ENCODE data around the gene NFATC2.
"Not testable (repeated sequence)": the region's sequence is repeated elsewhere in the genome, so short reads cannot be mapped to it uniquely, and the experiment has no call there.

The NFATC2 gene

GRCh38 chr20:51540074-51540473, 2.4 kb downstream of the NFATC2 start:
- H2AFZ ChIP-seq (ENCODE audit: low read length, unreplicated experiment); H3K4me1 ChIP-seq (ENCODE audit: control insufficient read depth, insufficient read depth, low read length, unreplicated experiment); H3K4me3 ChIP-seq (ENCODE audit: low read depth, low read length); H3K79me2 ChIP-seq (ENCODE audit: control insufficient read depth, insufficient read depth, low read length, unreplicated experiment); H3K27ac ChIP-seq (ENCODE audit: low read depth, low read length); H3K36me3 ChIP-seq (ENCODE audit: insufficient read depth, low read length): not testable (repeated sequence)
- H3K27me3 ChIP-seq (ENCODE audit: insufficient read depth, low read length): peaks cover 18% of the 10 kb centered on the region; the same call in 1 of the 2 replicates

- no peaks in the 10 kb centered on the region for H3K79me2 ChIP-seq (ENCODE audit: control insufficient read depth, insufficient read depth, low read length, unreplicated experiment)
- H3K4me1 ChIP-seq (ENCODE audit: control insufficient read depth, insufficient read depth, low read length, unreplicated experiment): peaks cover 12% of the 10 kb centered on the region
- H3K36me3 ChIP-seq (ENCODE audit: insufficient read depth, low read length): no peaks in the 10 kb centered on the region
- no peak overlapping the region for H3K27ac ChIP-seq (ENCODE audit: low read depth, low read length)
- H2AFZ ChIP-seq (ENCODE audit: low read length, unreplicated experiment): no peak overlapping the region
- no peak overlapping the region for H3K4me3 ChIP-seq (ENCODE audit: low read depth, low read length)
- H3K27me3 ChIP-seq (ENCODE audit: insufficient read depth, low read length): no peaks in the 10 kb centered on the region
Observed at GRCh38 chr20:51536116-51537069, 6.1 kb downstream of the NFATC2 start.

- Histone ChIP-seq H3K27ac (ENCODE audit: low read depth, low read length) (no peak overlapping the region), H3K4me1 (ENCODE audit: control insufficient read depth, insufficient read depth, low read length, unreplicated experiment) (peaks cover 12% of the 10 kb centered on the region), H2AFZ (ENCODE audit: low read length, unreplicated experiment) (no peak overlapping the region), H3K79me2 (ENCODE audit: control insufficient read depth, insufficient read depth, low read length, unreplicated experiment) (no peaks in the 10 kb centered on the region), H3K36me3 (ENCODE audit: insufficient read depth, low read length) (no peaks in the 10 kb centered on the region), H3K27me3 (ENCODE audit: insufficient read depth, low read length) (no peaks in the 10 kb centered on the region), H3K4me3 (ENCODE audit: low read depth, low read length) (no peak overlapping the region)
Observed at GRCh38 chr20:51535674-51536073, 6.8 kb downstream of the NFATC2 start.

- Histone ChIP-seq H3K36me3 (ENCODE audit: insufficient read depth, low read length) (no peaks in the 10 kb centered on the region), H2AFZ (ENCODE audit: low read length, unreplicated experiment) (no peak overlapping the region), H3K79me2 (ENCODE audit: control insufficient read depth, insufficient read depth, low read length, unreplicated experiment) (no peaks in the 10 kb centered on the region), H3K27ac (ENCODE audit: low read depth, low read length) (no peak overlapping the region), H3K4me1 (ENCODE audit: control insufficient read depth, insufficient read depth, low read length, unreplicated experiment) (peaks cover 12% of the 10 kb centered on the region), H3K4me3 (ENCODE audit: low read depth, low read length) (no peak overlapping the region), H3K27me3 (ENCODE audit: insufficient read depth, low read length) (no peaks in the 10 kb centered on the region)
Observed at GRCh38 chr20:51535075-51535386, 7.5 kb downstream of the NFATC2 start.

GRCh38 chr20:51533291-51534172, 9.0 kb downstream of the NFATC2 start:
- Histone ChIP-seq H3K79me2 (ENCODE audit: control insufficient read depth, insufficient read depth, low read length, unreplicated experiment) (no peaks in the 10 kb centered on the region), H3K36me3 (ENCODE audit: insufficient read depth, low read length) (no peaks in the 10 kb centered on the region), H2AFZ (ENCODE audit: low read length, unreplicated experiment) (no peak overlapping the region), H3K4me1 (ENCODE audit: control insufficient read depth, insufficient read depth, low read length, unreplicated experiment) (peaks cover 12% of the 10 kb centered on the region), H3K27ac (ENCODE audit: low read depth, low read length) (no peak overlapping the region), H3K4me3 (ENCODE audit: low read depth, low read length) (no peak overlapping the region), H3K27me3 (ENCODE audit: insufficient read depth, low read length) (no peaks in the 10 kb centered on the region)

GRCh38 chr20:51532577-51533191, 9.8 kb downstream of the NFATC2 start:
- Histone ChIP-seq H3K27me3 (ENCODE audit: insufficient read depth, low read length) (no peaks in the 10 kb centered on the region), H3K4me1 (ENCODE audit: control insufficient read depth, insufficient read depth, low read length, unreplicated experiment) (peaks cover 12% of the 10 kb centered on the region), H3K79me2 (ENCODE audit: control insufficient read depth, insufficient read depth, low read length, unreplicated experiment) (no peaks in the 10 kb centered on the region), H3K4me3 (ENCODE audit: low read depth, low read length) (no peak overlapping the region), H2AFZ (ENCODE audit: low read length, unreplicated experiment) (no peak overlapping the region), H3K27ac (ENCODE audit: low read depth, low read length) (no peak overlapping the region), H3K36me3 (ENCODE audit: insufficient read depth, low read length) (no peaks in the 10 kb centered on the region)

GRCh38 chr20:51531712-51532456, 10.6 kb downstream of the NFATC2 start:
- Histone ChIP-seq H3K27me3 (ENCODE audit: insufficient read depth, low read length) (no peaks in the 10 kb centered on the region), H2AFZ (ENCODE audit: low read length, unreplicated experiment) (no peak overlapping the region), H3K4me1 (ENCODE audit: control insufficient read depth, insufficient read depth, low read length, unreplicated experiment) (peaks cover 12% of the 10 kb centered on the region), H3K79me2 (ENCODE audit: control insufficient read depth, insufficient read depth, low read length, unreplicated experiment) (no peaks in the 10 kb centered on the region), H3K4me3 (ENCODE audit: low read depth, low read length) (no peak overlapping the region), H3K36me3 (ENCODE audit: insufficient read depth, low read length) (no peaks in the 10 kb centered on the region), H3K27ac (ENCODE audit: low read depth, low read length) (no peak overlapping the region)

GRCh38 chr20:51531141-51531710, 11.3 kb downstream of the NFATC2 start:
- Histone ChIP-seq H3K27me3 (ENCODE audit: insufficient read depth, low read length) (no peaks in the 10 kb centered on the region), H2AFZ (ENCODE audit: low read length, unreplicated experiment) (no peak overlapping the region), H3K4me3 (ENCODE audit: low read depth, low read length) (no peak overlapping the region), H3K79me2 (ENCODE audit: control insufficient read depth, insufficient read depth, low read length, unreplicated experiment) (no peaks in the 10 kb centered on the region), H3K4me1 (ENCODE audit: control insufficient read depth, insufficient read depth, low read length, unreplicated experiment) (peaks cover 12% of the 10 kb centered on the region), H3K36me3 (ENCODE audit: insufficient read depth, low read length) (no peaks in the 10 kb centered on the region), H3K27ac (ENCODE audit: low read depth, low read length) (no peak overlapping the region)

GRCh38 chr20:51529758-51530157, 12.8 kb downstream of the NFATC2 start:
- Histone ChIP-seq H3K36me3 (ENCODE audit: insufficient read depth, low read length) (no peaks in the 10 kb centered on the region), H3K79me2 (ENCODE audit: control insufficient read depth, insufficient read depth, low read length, unreplicated experiment) (no peaks in the 10 kb centered on the region), H3K27me3 (ENCODE audit: insufficient read depth, low read length) (no peaks in the 10 kb centered on the region), H3K4me3 (ENCODE audit: low read depth, low read length) (no peak overlapping the region), H3K27ac (ENCODE audit: low read depth, low read length) (no peak overlapping the region), H3K4me1 (ENCODE audit: control insufficient read depth, insufficient read depth, low read length, unreplicated experiment) (peaks cover 12% of the 10 kb centered on the region), H2AFZ (ENCODE audit: low read length, unreplicated experiment) (no peak overlapping the region)

Data from ACC112 (cell line).